Anterior cingulate cortex (tissue), 58 donors: ENCODE results near the gene ACAP3.
"Not testable (repeated sequence)": the region's sequence is repeated elsewhere in the genome, so short reads cannot be mapped to it uniquely, and the experiment has no call there.

ENCODE experiments used
- DNase-seq, 58 donors: peaks; one replicate each; lab custom pipeline; 2025; lab: John Stamatoyannopoulos, UW

ACAP3 gene

GRCh38 chr1:1254667-1254998 is 53.1 kb downstream of the ACAP3 start:
- no peak for DNase-seq

GRCh38 chr1:1253972-1254666 is 53.6 kb downstream of the ACAP3 start:
- DNase-seq: no peak

GRCh38 chr1:1253314-1253713 is 54.4 kb downstream of the ACAP3 start:
- DNase-seq: no peak

GRCh38 chr1:1250786-1251284 is 56.9 kb downstream of the ACAP3 start:
- DNase-seq: no peak

- DNase-seq: not testable (repeated sequence)
Measured at GRCh38 chr1:1248009-1248913, 59.5 kb downstream of the ACAP3 start.

GRCh38 chr1:1247341-1247913 is 60.3 kb downstream of the ACAP3 start:
- DNase-seq: no peak

- DNase-seq: no peak
Measured at GRCh38 chr1:1246577-1247340, 61.0 kb downstream of the ACAP3 start, which contains the start of gene C1QTNF12. Gene C1QTNF12, minus strand, starts transcription at chr1:1246722. Its CDS starts 32 bp downstream, at chr1:1246690.

GRCh38 chr1:1245817-1246576 is 61.7 kb downstream of the ACAP3 start:
- DNase-seq: no peak

- no peak for DNase-seq
Measured at GRCh38 chr1:1245178-1245816, 62.4 kb downstream of the ACAP3 start.

- DNase-seq: no peak
Measured at GRCh38 chr1:1244192-1244811, 63.4 kb downstream of the ACAP3 start.

GRCh38 chr1:1243807-1244191 is 63.9 kb downstream of the ACAP3 start:
- no peak for DNase-seq

- no peak for DNase-seq
Measured at GRCh38 chr1:1243266-1243660, 64.5 kb downstream of the ACAP3 start.

- no peak for DNase-seq
Measured at GRCh38 chr1:1242461-1243265, 65.1 kb downstream of the ACAP3 start.
